ENCODE data around the gene FOXP1. TPM values are rescaled to one million over a fixed set of nuclear protein-coding genes. Genes with fewer than 3 reads are reported as not detected.

Gene FOXP1
- total RNA-seq, 1 experiment from 2014 or later, result 334 TPM

- peaks cover 51% of the 10 kb centered on the region for H3K4me1 ChIP-seq (ENCODE audit: low read length)
- no peak overlapping the region for H2AFZ ChIP-seq (ENCODE audit: low read length)
- peaks cover 98% of the 10 kb centered on the region for H3K79me2 ChIP-seq (ENCODE audit: low read length)
- H4K20me1 ChIP-seq (ENCODE audit: insufficient read depth, low read depth, low read length), result no peaks in the 10 kb centered on the region
- no peaks in the 10 kb centered on the region for H3K27me3 ChIP-seq (ENCODE audit: low read length)
- no peak overlapping the region for H3K4me2 ChIP-seq (ENCODE audit: low read depth, low read length, poor library complexity, severe bottlenecking)
- no peaks in the 10 kb centered on the region for H3K9me3 ChIP-seq (ENCODE audit: low read length)
- H3K27ac ChIP-seq (ENCODE audit: low read length), result peak overlapping the region; percentile 22; the same call in 1 of the 2 replicates
- DNase-seq, result no peak
- no peak overlapping the region for H3K9ac ChIP-seq (ENCODE audit: low read length)
- no peak overlapping the region for H3K4me3 ChIP-seq (ENCODE audit: low read length)
- no peaks in the 10 kb centered on the region for H3K9me2 ChIP-seq (replicated peaks; ENCODE audit: insufficient read depth, low read length)
- no peaks in the 10 kb centered on the region; the same call in 1 of the 2 replicates for H3K36me3 ChIP-seq (ENCODE audit: insufficient read depth, low read length)
Observed at GRCh38 chr3:71348001-71348632, 235.4 kb downstream of the FOXP1 start.

- Histone ChIP-seq H3K79me2 (ENCODE audit: low read length) (peaks cover 98% of the 10 kb centered on the region), H3K9me3 (ENCODE audit: low read length) (no peaks in the 10 kb centered on the region), H2AFZ (ENCODE audit: low read length) (no peak overlapping the region), H3K4me3 (ENCODE audit: low read length) (no peak overlapping the region), H3K36me3 (ENCODE audit: insufficient read depth, low read length) (peaks cover 13% of the 10 kb centered on the region), H3K4me1 (ENCODE audit: low read length) (peaks cover 32% of the 10 kb centered on the region), H3K9me2 (replicated peaks; ENCODE audit: insufficient read depth, low read length) (no peaks in the 10 kb centered on the region), H4K20me1 (ENCODE audit: insufficient read depth, low read depth, low read length) (no peaks in the 10 kb centered on the region), H3K27me3 (ENCODE audit: low read length) (no peaks in the 10 kb centered on the region), H3K4me2 (ENCODE audit: low read depth, low read length, poor library complexity, severe bottlenecking) (no peak overlapping the region), H3K9ac (ENCODE audit: low read length) (no peak overlapping the region), H3K27ac (ENCODE audit: low read length) (no peak overlapping the region)
- no peak for DNase-seq
Observed at GRCh38 chr3:71346061-71346460, 237.5 kb downstream of the FOXP1 start.

- H3K79me2 ChIP-seq (ENCODE audit: low read length), result peaks cover 98% of the 10 kb centered on the region
- no peaks in the 10 kb centered on the region for H3K9me2 ChIP-seq (replicated peaks; ENCODE audit: insufficient read depth, low read length)
- no peaks in the 10 kb centered on the region for H4K20me1 ChIP-seq (ENCODE audit: insufficient read depth, low read depth, low read length)
- peaks cover 14% of the 10 kb centered on the region for H3K36me3 ChIP-seq (ENCODE audit: insufficient read depth, low read length)
- no peaks in the 10 kb centered on the region for H3K9me3 ChIP-seq (ENCODE audit: low read length)
- H3K27me3 ChIP-seq (ENCODE audit: low read length), result no peaks in the 10 kb centered on the region
- DNase-seq, result no peak
- no peak overlapping the region for H3K27ac ChIP-seq (ENCODE audit: low read length)
- no peak overlapping the region for H2AFZ ChIP-seq (ENCODE audit: low read length)
- H3K4me3 ChIP-seq (ENCODE audit: low read length), result no peak overlapping the region
- no peak overlapping the region for H3K9ac ChIP-seq (ENCODE audit: low read length)
- H3K4me2 ChIP-seq (ENCODE audit: low read depth, low read length, poor library complexity, severe bottlenecking), result no peak overlapping the region
- H3K4me1 ChIP-seq (ENCODE audit: low read length), result peaks cover 27% of the 10 kb centered on the region
Observed at GRCh38 chr3:71345429-71346040, 238.0 kb downstream of the FOXP1 start.

GRCh38 chr3:71341721-71342120, 241.8 kb downstream of the FOXP1 start:
- H3K9ac ChIP-seq (ENCODE audit: low read length), result no peak overlapping the region
- no peaks in the 10 kb centered on the region for H3K9me3 ChIP-seq (ENCODE audit: low read length)
- H3K36me3 ChIP-seq (ENCODE audit: insufficient read depth, low read length), result peaks cover 16% of the 10 kb centered on the region
- H3K79me2 ChIP-seq (ENCODE audit: low read length), result peaks cover 97% of the 10 kb centered on the region
- H3K4me3 ChIP-seq (ENCODE audit: low read length), result no peak overlapping the region
- H2AFZ ChIP-seq (ENCODE audit: low read length), result no peak overlapping the region
- H3K9me2 ChIP-seq (replicated peaks; ENCODE audit: insufficient read depth, low read length), result no peaks in the 10 kb centered on the region
- DNase-seq, result no peak
- H3K4me2 ChIP-seq (ENCODE audit: low read depth, low read length, poor library complexity, severe bottlenecking), result no peak overlapping the region
- no peaks in the 10 kb centered on the region for H4K20me1 ChIP-seq (ENCODE audit: insufficient read depth, low read depth, low read length)
- H3K27me3 ChIP-seq (ENCODE audit: low read length), result no peaks in the 10 kb centered on the region
- H3K27ac ChIP-seq (ENCODE audit: low read length), result no peak overlapping the region
- H3K4me1 ChIP-seq (ENCODE audit: low read length), result peaks cover 28% of the 10 kb centered on the region

GRCh38 chr3:71339049-71339448, 244.5 kb downstream of the FOXP1 start:
- no peak for DNase-seq

GRCh38 chr3:71332813-71333212, 250.7 kb downstream of the FOXP1 start:
- Histone ChIP-seq H3K27me3 (ENCODE audit: low read length) (no peaks in the 10 kb centered on the region), H3K79me2 (ENCODE audit: low read length) (peaks cover 86% of the 10 kb centered on the region), H2AFZ (ENCODE audit: low read length) (no peak overlapping the region), H3K36me3 (ENCODE audit: insufficient read depth, low read length) (peaks cover 29% of the 10 kb centered on the region; the same call in 1 of the 2 replicates), H3K4me1 (ENCODE audit: low read length) (peaks cover 10% of the 10 kb centered on the region), H3K9me2 (replicated peaks; ENCODE audit: insufficient read depth, low read length) (no peaks in the 10 kb centered on the region), H4K20me1 (ENCODE audit: insufficient read depth, low read depth, low read length) (no peaks in the 10 kb centered on the region), H3K27ac (ENCODE audit: low read length) (no peak overlapping the region), H3K4me2 (ENCODE audit: low read depth, low read length, poor library complexity, severe bottlenecking) (no peak overlapping the region), H3K9ac (ENCODE audit: low read length) (no peak overlapping the region), H3K4me3 (ENCODE audit: low read length) (no peak overlapping the region), H3K9me3 (ENCODE audit: low read length) (no peaks in the 10 kb centered on the region)
- DNase-seq, result no peak

More at GRCh38 chr3:71339049-71339448, 244.5 kb downstream of the FOXP1 start:
- Histone ChIP-seq H3K4me1 (ENCODE audit: low read length) (peaks cover 28% of the 10 kb centered on the region), H3K4me3 (ENCODE audit: low read length) (no peak overlapping the region), H3K9ac (ENCODE audit: low read length) (no peak overlapping the region), H3K4me2 (ENCODE audit: low read depth, low read length, poor library complexity, severe bottlenecking) (no peak overlapping the region), H3K9me3 (ENCODE audit: low read length) (no peaks in the 10 kb centered on the region), H4K20me1 (ENCODE audit: insufficient read depth, low read depth, low read length) (no peaks in the 10 kb centered on the region), H3K36me3 (ENCODE audit: insufficient read depth, low read length) (peaks cover 28% of the 10 kb centered on the region), H2AFZ (ENCODE audit: low read length) (no peak overlapping the region), H3K27me3 (ENCODE audit: low read length) (no peaks in the 10 kb centered on the region), H3K79me2 (ENCODE audit: low read length) (peaks cover 93% of the 10 kb centered on the region), H3K27ac (ENCODE audit: low read length) (no peak overlapping the region), H3K9me2 (replicated peaks; ENCODE audit: insufficient read depth, low read length) (no peaks in the 10 kb centered on the region)

- H3K27me3 ChIP-seq (ENCODE audit: low read length), result no peaks in the 10 kb centered on the region
- no peaks in the 10 kb centered on the region for H4K20me1 ChIP-seq (ENCODE audit: insufficient read depth, low read depth, low read length)
- H3K4me3 ChIP-seq (ENCODE audit: low read length), result no peak overlapping the region
- no peak overlapping the region for H3K9ac ChIP-seq (ENCODE audit: low read length)
- no peaks in the 10 kb centered on the region for H3K4me1 ChIP-seq (ENCODE audit: low read length)
- H3K9me2 ChIP-seq (replicated peaks; ENCODE audit: insufficient read depth, low read length), result no peaks in the 10 kb centered on the region
- peaks cover 86% of the 10 kb centered on the region for H3K79me2 ChIP-seq (ENCODE audit: low read length)
- DNase-seq, result no peak
- H3K36me3 ChIP-seq (ENCODE audit: insufficient read depth, low read length), result peaks cover 28% of the 10 kb centered on the region
- H2AFZ ChIP-seq (ENCODE audit: low read length), result no peak overlapping the region
- no peaks in the 10 kb centered on the region for H3K9me3 ChIP-seq (ENCODE audit: low read length)
- no peak overlapping the region for H3K27ac ChIP-seq (ENCODE audit: low read length)
- no peak overlapping the region for H3K4me2 ChIP-seq (ENCODE audit: low read depth, low read length, poor library complexity, severe bottlenecking)
Observed at GRCh38 chr3:71330909-71331308, 252.6 kb downstream of the FOXP1 start.

GRCh38 chr3:71330505-71330904, 253.0 kb downstream of the FOXP1 start:
- Histone ChIP-seq H3K36me3 (ENCODE audit: insufficient read depth, low read length) (peaks cover 28% of the 10 kb centered on the region), H3K9me2 (replicated peaks; ENCODE audit: insufficient read depth, low read length) (no peaks in the 10 kb centered on the region), H3K79me2 (ENCODE audit: low read length) (peaks cover 87% of the 10 kb centered on the region), H3K27me3 (ENCODE audit: low read length) (no peaks in the 10 kb centered on the region), H3K9ac (ENCODE audit: low read length) (no peak overlapping the region), H4K20me1 (ENCODE audit: insufficient read depth, low read depth, low read length) (no peaks in the 10 kb centered on the region), H3K4me2 (ENCODE audit: low read depth, low read length, poor library complexity, severe bottlenecking) (no peak overlapping the region), H2AFZ (ENCODE audit: low read length) (no peak overlapping the region), H3K9me3 (ENCODE audit: low read length) (no peaks in the 10 kb centered on the region), H3K27ac (ENCODE audit: low read length) (no peak overlapping the region), H3K4me1 (ENCODE audit: low read length) (no peaks in the 10 kb centered on the region), H3K4me3 (ENCODE audit: low read length) (no peak overlapping the region)
- DNase-seq, result no peak
